Body of pancreas (tissue), 4 donors: ENCODE data around the gene PTPN9. TPM values are rescaled to one million over a fixed set of nuclear protein-coding genes. Genes with fewer than 3 reads are reported as not detected.
A peak's percentile ranks its signal among the peaks of the same experiment; 100 is the strongest.

Experiments used
- ATAC-seq: fragments of 150-250 bp; one replicate; pipeline ENCODE4 v1.9.1; 2016
- DNase-seq, 4 donors: peaks; one replicate each; pipeline ENCODE4 v3.0.0-alpha.2; 2019
- H3K27ac ChIP-seq, 4 donors: fragments of 200-600 bp; sonication (generic); 1 replicate in 3 of 4; 2 replicates in 1 of 4; pipeline versions ENCODE4 v1.5.1 to v1.6.1; 2016 to 2019; ENCODE audit warnings: mild to moderate bottlenecking in 1 of 4, mixed read lengths in 1 of 4, moderate library complexity in 1 of 4
- H3K27me3 ChIP-seq, 2 donors: fragments of 200-600 bp; sonication (generic); one replicate each; pipeline ENCODE4 v1.6.0; 2016; ENCODE audit warnings: mild to moderate bottlenecking in 1 of 2
- H3K36me3 ChIP-seq, 2 donors: fragments of 200-600 bp; sonication (generic); replicated peaks in 1 of 2; 2 replicates each; pipeline ENCODE4 v1.5.1; 2016; ENCODE audit warnings: low read depth in 2 of 2; ENCODE audit not compliant: insufficient read depth in 1 of 2
- H3K4me1 ChIP-seq: fragments of 200-600 bp; sonication (generic); one replicate; pipeline ENCODE4 v1.6.0; 2016
- H3K4me3 ChIP-seq, 2 donors: fragments of 200-600 bp; sonication (generic); 1 replicate in 1 of 2; 2 replicates in 1 of 2; pipeline ENCODE4 v1.5.1; 2016 to 2019
- H3K9me3 ChIP-seq, 3 donors: fragments of 200-600 bp; sonication (generic); 1 replicate in 2 of 3; 2 replicates in 1 of 3; pipeline ENCODE4 v1.5.1; 2016
- CTCF ChIP-seq, 7 experiments: fragments of 450-650 bp in 4 of 7; fragments of 200-600 bp in 3 of 7; sonication (generic) in 3 of 7; IDR thresholded peaks; one replicate each; pipeline ENCODE4 v1.5.1; 2016 to 2019; ENCODE audit warnings: antibody characterized with exemption in 7 of 7
- POLR2A ChIP-seq, 3 donors: fragments of 450-650 bp; IDR thresholded peaks; one replicate each; pipeline ENCODE4 v1.6.1; 2016; ENCODE audit warnings: antibody characterized with exemption in 3 of 3, mild to moderate bottlenecking in 2 of 3
- WGBS, 2 donors: methylation state at CpG; one replicate each; pipeline ENCODE4 v1.1.5; 2017; 5-methylcytosine and 5-hydroxymethylcytosine counted together
- intact Hi-C: fragments of 100-400 bp; cut with DNase I; formaldehyde crosslinking; loops from one replicate; pipeline ENCODE4 v1.15.1; 2023
- total RNA-seq, 2 donors: library from RNA; depleted of rRNA; stranded (reverse); fragments of >200 nt; gene quantifications; one replicate each; pipeline ENCODE4 v1.1.0, GENCODE V29; 2016

Gene PTPN9
- total RNA-seq, 2 donors from 2014 or later, result 7.3 to 9.9 TPM

GRCh38 chr15:75456710-75457109 is 122.4 kb downstream of the PTPN9 start:
- Histone ChIP-seq H3K27ac (peak overlapping the region in 1 of 4 donors; percentile 94), H3K4me3 (no peak overlapping the region), H3K36me3 (no peaks in the 10 kb centered on the region), H3K4me1 (peaks cover 10% of the 10 kb centered on the region), H3K27me3 (no peaks in the 10 kb centered on the region), H3K9me3 (no peaks in the 10 kb centered on the region)
- intact Hi-C loops, result no loop called here
- 39 to 53% methylated on average over 6 of the region's 6 CpGs for WGBS, 2 donors
- ATAC-seq (no peak), DNase-seq (no peak)
- TF ChIP-seq POLR2A (IDR thresholded peaks at IDR 0.05) (no peak), CTCF (IDR thresholded peaks at IDR 0.05) (no peak)

GRCh38 chr15:75455982-75456531 is 123.1 kb downstream of the PTPN9 start:
- 2% methylated on average over 18 to 24 of the region's 24 CpGs for WGBS, 2 donors
- no peak for ATAC-seq
- intact Hi-C loops, result no loop called here
- Histone ChIP-seq H3K27ac (peak overlapping the region; percentile 94 to 98 (median 96)), H3K4me1 (peaks cover 10% of the 10 kb centered on the region), H3K36me3 (no peaks in the 10 kb centered on the region), H3K9me3 (no peaks in the 10 kb centered on the region), H3K27me3 (no peaks in the 10 kb centered on the region), H3K4me3 (peak overlapping the region; percentile 77 to 91)
- peak in 2 of 4 donors; percentile 55 to 59 for DNase-seq
- TF ChIP-seq POLR2A (IDR thresholded peaks at IDR 0.05) (peak in 1 of 3 donors; percentile 23), CTCF (IDR thresholded peaks at IDR 0.05) (peak in 1 of 7 experiments; percentile 11)

DNA sequence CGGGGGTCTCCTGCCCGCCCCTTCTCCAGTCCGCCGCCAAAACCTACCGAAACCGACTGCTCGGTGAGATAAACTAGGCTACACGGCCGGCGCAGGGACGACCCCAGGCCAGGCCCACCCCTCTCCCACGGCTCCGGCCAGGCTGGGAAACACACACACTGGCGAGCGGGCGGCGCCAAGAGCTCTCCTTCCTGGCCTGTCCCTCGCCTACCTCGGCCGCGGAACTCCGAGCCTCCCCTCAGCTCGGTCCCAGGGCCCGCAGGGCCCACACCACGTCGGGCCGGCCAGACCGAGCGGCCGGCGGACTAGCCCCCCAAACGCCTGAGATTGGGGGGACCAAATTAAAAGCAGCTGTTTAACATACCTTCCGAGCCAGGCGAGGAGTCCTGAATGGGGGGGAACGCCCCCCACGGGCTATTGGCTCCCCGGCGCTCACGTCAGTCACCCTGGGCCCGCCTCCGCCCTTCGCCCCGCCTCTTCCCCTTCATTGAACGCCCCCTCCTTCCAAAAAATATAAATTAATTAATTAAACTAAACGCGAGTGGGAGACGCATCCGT is 123.6 kb downstream of the PTPN9 start:
- intact Hi-C loops, result no loop called here
- Histone ChIP-seq H3K36me3 (no peaks in the 10 kb centered on the region), H3K4me3 (peak overlapping the region; percentile 77 to 91), H3K9me3 (no peaks in the 10 kb centered on the region), H3K27me3 (no peaks in the 10 kb centered on the region), H3K4me1 (peaks cover 10% of the 10 kb centered on the region), H3K27ac (peak overlapping the region; percentile 94 to 98 (median 96))
- ATAC-seq, result no peak
- WGBS, 2 donors, result 0% methylated on average over 27 to 48 of the region's 48 CpGs
- peak; percentile 87 to 92 (median 90) for DNase-seq
- no peak for TF ChIP-seq CTCF (IDR thresholded peaks at IDR 0.05)
- TF ChIP-seq POLR2A (IDR thresholded peaks at IDR 0.05), result peak; percentile 74 to 86 (median 86)

GRCh38 chr15:75454471-75455378 is 124.4 kb downstream of the PTPN9 start:
- no peaks in the 10 kb centered on the region for H3K36me3 ChIP-seq
- H3K27me3 ChIP-seq, result no peaks in the 10 kb centered on the region
- peak in 3 of 4 donors; percentile 54 to 68 (median 65) for DNase-seq
- H3K9me3 ChIP-seq, result no peaks in the 10 kb centered on the region
- 0% methylated on average over 1 to 85 of the region's 116 CpGs for WGBS, 2 donors
- H3K4me3 ChIP-seq, result peak overlapping the region; percentile 77 to 91
- TF ChIP-seq CTCF (IDR thresholded peaks at IDR 0.05), result peak in 2 of 7 experiments; percentile 0 to 1
- TF ChIP-seq POLR2A (IDR thresholded peaks at IDR 0.05), result no peak
- H3K27ac ChIP-seq, result peak overlapping the region; percentile 94 to 98 (median 96)
- intact Hi-C loops, result no loop called here
- no peak for ATAC-seq
- H3K4me1 ChIP-seq, result peaks cover 14% of the 10 kb centered on the region
